ENCODE results near the gene DHCR7.
A peak's percentile ranks its signal among the peaks of the same experiment; 100 is the strongest.
"Not testable (repeated sequence)": the region's sequence is repeated elsewhere in the genome, so short reads cannot be mapped to it uniquely, and the experiment has no call there.

The DHCR7 gene

GRCh38 chr11:71436861-71437260, 11.3 kb downstream of the DHCR7 start:
- no peak for DNase-seq

GRCh38 chr11:71435278-71435951, 12.8 kb downstream of the DHCR7 start:
- no peak for DNase-seq

GRCh38 chr11:71434576-71435130, 13.5 kb downstream of the DHCR7 start:
- no peak for DNase-seq

GRCh38 chr11:71433648-71434450, 14.3 kb downstream of the DHCR7 start:
- DNase-seq = no peak

- no peak for DNase-seq
Observed at GRCh38 chr11:71432761-71433647, 15.2 kb downstream of the DHCR7 start.

GRCh38 chr11:71431271-71431670, 16.9 kb downstream of the DHCR7 start:
- no peak for DNase-seq

DNA sequence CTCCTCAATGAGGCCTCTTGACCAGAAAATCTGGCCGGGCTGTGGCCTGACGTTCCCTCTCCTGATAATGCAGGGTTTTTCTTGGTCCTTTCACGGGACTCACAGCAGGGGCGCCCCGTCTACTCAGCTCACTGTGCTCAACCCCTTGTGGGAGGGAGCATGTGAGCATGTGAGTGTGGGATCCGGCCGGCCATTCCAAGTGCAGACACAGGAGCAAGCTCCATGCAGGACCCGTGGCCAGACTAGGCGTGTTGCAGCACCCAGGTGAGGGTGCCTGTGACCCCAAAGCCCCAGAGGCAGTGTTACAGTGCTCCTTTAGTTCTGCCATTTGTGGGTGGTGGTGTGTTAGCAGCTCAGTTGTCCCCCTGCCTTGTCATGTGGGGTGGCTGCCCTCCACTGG, 18.0 kb downstream of the DHCR7 start:
- no peak for DNase-seq

DNA sequence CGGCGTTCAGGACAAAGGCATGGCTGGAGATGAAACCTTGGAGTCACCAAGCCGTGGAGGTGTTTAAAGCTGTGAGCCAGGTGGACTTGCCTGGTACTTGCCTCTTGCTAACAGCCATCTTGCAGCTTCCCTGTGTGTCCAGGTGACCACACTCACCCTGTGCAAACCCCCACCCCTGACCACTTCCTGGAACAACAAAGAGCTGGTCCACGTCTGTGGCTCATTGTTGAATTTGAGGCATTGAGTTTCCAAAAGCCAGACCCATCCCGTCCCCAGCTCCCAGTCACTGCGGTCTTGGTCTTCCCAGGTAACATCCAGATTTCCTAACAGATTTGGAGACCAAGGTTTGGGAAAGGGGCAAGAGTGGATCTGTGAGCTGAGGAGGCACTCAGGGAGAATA, 18.5 kb downstream of the DHCR7 start:
- no peak for DNase-seq

- DNase-seq = no peak
Observed at GRCh38 chr11:71428861-71429435, 19.2 kb downstream of the DHCR7 start.

GRCh38 chr11:71426413-71426812, 21.8 kb downstream of the DHCR7 start:
- no peak for DNase-seq

- DNase-seq = no peak
Observed at GRCh38 chr11:71425860-71426259, 22.3 kb downstream of the DHCR7 start.

DNA sequence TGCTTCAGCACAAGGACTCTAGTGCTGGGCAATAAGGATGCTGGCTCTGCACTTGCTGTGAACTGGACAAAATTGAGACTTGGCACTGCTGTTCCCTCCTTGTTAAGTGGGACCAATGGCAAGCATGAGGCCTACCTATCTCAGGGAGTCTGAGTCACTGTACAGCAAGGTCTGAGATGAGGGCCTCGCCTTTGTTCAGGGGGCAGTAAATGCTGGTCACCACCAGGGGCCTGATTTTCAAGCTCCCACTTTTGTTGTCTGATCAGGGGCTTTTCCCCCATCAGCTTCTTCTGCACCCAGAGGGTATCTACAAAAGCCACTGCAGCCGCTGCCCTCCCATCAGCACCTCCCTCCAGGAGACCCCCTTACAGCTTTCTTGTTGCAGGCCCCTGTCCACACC, 22.8 kb downstream of the DHCR7 start:
- DNase-seq = no peak

DNA sequence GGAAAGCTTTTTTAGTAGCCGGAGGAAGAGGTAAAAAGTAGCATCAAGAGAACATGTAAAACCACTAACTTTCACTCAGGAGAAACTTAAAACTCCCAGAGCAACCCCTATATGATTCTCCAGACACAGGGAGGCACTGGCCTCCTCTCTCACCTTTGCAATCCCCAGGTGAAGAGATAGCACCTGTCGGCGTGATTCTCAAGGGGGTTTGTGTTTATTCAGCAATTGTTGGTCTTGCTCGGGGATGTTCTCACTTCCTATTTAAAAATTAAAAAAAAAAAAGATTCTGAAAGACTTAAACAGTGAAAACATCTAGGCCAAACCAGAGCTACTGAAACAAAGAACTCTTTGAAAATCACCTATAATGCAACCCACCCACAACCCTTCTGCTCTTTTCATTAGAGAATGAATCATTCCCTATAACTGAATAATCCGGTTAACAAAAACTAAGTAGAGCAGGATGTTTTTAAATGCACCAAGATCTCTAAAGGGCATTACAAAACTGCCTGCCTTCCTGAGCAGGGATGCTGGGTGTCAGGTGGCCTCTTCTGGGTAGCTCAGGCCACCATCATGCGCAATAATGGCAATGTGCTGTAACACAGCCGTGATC, 24.9 kb downstream of the DHCR7 start:
- DNase-seq = no peak

GRCh38 chr11:71422318-71422717, 25.9 kb downstream of the DHCR7 start:
- DNase-seq = not testable (repeated sequence)

DNA sequence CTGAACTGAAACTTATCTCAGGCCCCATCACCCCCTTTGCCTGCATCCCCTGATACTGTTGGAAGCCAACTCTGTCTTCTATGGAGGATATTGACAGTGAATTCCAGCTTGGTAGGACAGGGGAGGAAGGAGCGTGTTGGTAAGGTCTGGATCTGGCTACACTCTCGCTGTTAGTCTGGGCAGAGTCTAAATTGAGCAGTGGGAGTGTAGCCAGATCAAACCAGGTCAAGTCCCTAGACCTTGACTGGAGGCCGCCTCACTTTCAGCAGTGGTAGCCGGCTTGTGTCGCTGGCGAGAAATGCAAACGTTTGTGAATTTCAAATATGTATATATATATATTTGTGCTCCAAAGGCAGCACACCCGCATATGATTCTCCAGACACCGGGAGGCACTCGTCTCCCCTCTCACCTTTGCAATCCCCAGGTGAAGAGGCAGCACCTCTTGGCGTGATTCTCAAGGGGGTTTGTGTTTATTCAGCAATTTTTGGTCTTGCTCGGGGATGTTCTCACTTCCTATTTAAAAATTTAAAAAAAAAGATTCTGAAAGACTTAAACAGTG, 26.7 kb downstream of the DHCR7 start:
- DNase-seq = no peak

DNA sequence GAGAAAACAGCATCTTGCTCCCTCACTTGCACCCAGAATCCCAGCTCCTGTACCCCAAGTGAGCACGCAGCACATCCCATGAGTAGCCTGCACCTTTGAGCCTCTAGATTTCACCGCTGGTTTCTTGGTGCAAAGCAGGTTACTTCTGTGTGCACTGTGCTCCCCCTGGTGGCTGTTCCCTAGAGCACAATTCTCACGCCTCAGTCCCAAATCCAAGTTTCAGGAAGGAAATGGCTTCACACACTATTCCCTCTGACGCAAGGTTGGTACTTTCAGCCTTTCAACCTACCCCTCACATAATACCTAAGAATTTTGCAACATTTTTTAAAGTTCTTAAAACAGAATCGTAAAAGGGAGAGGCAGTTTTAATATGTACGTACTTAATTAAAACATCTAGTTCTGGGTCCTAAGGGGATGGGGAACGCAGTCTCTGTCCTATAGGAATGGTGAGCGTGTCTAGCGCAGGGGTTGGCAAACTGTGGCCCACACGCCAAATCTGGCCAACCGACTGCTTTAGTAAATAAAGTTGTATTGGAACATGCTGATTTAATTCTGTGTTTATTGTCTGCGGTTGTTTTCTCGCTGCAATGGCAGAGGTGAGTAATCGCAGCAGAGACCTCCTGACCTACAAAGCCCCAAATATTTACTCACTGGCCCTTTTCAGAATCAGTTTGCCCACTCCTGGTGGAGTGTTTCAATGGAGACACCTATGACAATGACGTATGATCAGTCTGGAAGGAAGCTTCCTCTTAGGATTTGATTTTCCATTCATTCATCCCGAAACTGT, 27.5 kb downstream of the DHCR7 start:
- no peak for DNase-seq

DNA sequence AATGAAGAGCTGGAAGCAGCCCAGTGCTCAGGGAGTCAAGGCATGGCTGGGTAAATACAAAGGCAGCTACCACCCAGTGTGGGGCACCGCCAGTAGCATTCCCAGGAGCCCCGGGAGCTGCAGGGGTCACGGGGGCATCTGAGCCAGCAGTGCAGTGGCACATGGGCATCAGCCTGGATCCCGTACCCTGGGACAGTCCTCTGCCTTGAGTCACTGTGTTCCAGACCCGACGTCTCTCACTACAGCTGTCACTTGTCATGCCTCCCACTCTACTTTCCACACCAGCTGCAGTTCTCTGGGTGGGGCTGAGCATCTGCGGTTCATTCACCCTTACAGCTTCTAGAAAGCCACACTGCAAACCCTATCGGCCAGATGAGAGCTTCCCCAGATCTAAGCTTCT, 29.6 kb downstream of the DHCR7 start:
- DNase-seq = peak; percentile 10

GRCh38 chr11:71414645-71415044, 33.5 kb downstream of the DHCR7 start:
- DNase-seq = no peak

DNA sequence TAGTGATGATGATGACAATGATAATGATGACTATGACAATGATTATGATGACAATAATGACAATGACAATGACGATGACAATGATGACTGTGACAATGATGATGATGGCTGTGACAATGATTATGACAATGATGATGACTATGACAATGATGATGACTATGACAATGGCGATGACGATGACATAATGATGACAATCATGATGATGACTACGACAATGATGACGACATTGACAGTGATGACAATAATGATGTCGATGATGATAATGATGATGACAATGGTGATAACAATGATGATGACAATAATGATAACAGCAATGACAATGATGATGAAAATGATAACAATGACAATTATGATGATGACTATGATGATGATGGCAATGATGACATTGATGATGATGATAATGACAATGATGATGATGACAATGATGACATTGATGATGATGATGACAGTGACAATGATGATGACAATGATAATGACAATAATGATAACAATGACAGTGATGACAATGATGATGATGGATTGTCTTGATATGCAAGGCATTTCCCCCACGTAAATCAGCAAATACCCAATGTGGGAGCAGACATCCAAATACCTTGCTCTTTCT, 37.7 kb downstream of the DHCR7 start:
- no peak for DNase-seq

DNA sequence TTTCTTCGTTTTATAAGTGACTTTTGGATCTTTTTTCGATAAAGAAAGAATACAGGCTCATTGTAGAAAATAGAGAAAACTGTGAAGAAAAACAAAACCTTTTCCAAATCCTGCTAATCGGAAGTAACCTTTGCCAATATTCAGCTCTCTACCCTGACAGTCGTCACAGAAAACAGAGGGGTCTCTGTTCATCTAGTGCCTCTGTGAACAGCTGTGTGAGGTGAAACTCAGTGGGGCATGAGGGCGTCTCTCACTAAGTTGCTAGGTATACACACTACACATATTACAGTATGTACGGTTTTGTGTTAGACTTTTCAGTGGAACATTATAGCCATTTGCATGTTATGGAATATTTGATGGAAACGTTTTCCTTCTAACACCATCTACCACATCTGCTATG, 39.4 kb downstream of the DHCR7 start:
- no peak for DNase-seq

DNA sequence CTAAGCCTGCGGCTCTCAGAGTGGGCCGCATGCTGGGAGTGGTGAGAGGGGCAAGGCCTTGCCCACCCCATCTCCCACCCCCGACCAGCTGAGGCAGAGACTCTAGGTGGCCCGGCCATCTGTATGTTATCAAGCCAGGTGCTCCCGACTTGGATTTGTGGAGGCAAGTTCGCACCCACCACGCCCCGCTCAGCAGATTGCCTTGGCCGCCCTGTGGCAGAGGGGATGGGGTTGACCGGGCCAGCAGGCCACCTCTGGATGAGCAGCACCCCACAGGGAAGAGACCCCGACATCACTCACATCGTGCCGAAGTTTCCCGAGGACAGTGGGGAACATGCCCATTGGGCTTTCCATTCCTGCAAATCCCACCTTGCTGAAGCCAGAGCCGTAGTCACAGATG, 40.8 kb downstream of the DHCR7 start:
- no peak for DNase-seq

Measured in stimulated activated CD4-positive, alpha-beta T cell treated with anti-CD3 and anti-CD28 coated beads, Interleukin-1b, Interleukin-23, amount 100 ng/mL, for 48 hours (primary cell).